ENCODE data around the gene PLK2. TPM values are rescaled to one million over a fixed set of nuclear protein-coding genes. Genes with fewer than 3 reads are reported as not detected.

The PLK2 gene
- total RNA-seq, 1 donor from 2014 or later = 613 TPM

DNA sequence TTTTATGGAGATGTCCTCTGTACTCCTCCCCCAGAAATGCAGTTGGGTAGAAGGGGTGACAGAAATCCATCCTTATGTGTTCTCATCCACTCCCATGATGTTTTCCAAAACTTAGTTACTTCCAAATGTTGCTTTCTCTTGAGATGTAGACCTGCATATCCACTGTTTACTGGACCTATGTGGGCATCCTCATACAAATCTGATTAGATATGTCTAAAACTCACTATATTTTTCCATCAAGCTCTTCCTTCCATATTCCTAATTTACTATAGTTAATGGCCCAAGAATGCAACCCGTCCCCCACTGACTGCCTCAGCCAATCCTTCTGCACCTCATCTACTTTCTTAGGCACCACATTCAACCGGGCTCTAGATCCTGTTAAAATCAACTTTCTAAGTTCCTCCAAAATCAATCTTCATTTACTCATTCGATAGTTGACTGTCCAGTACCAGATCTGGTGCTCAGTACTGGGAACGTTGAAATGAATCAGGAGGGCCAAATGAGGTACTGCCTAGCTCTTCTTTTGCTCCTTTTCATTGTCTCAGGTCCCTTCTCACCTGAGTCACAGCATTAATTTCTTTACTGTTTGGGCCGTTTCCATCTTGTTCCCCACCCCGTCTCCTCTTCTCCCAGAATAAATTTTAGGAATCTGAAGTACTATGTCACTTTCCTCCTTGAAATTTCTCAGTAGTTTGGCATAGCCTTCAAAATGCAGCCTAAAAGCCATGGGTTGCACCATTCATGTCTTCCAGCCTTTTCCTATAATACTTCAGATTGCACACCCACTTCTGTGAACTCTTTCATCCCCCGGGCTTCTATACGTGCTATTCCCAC is 7.9 kb downstream of the PLK2 start:
- no peak for DNase-seq (ENCODE audit: low read depth)
- TF ChIP-seq, protein P1, sequence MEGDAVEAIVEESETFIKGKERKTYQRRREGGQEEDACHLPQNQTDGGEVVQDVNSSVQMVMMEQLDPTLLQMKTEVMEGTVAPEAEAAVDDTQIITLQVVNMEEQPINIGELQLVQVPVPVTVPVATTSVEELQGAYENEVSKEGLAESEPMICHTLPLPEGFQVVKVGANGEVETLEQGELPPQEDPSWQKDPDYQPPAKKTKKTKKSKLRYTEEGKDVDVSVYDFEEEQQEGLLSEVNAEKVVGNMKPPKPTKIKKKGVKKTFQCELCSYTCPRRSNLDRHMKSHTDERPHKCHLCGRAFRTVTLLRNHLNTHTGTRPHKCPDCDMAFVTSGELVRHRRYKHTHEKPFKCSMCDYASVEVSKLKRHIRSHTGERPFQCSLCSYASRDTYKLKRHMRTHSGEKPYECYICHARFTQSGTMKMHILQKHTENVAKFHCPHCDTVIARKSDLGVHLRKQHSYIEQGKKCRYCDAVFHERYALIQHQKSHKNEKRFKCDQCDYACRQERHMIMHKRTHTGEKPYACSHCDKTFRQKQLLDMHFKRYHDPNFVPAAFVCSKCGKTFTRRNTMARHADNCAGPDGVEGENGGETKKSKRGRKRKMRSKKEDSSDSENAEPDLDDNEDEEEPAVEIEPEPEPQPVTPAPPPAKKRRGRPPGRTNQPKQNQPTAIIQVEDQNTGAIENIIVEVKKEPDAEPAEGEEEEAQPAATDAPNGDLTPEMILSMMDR (conservative IDR thresholded peaks at IDR 0.05; ENCODE audit: low read depth, low read length) = no peak
- no peak overlapping the region for H3K4me3 ChIP-seq (ENCODE audit: low read depth, low read length)

GRCh38 chr5:58450811-58451629 is 8.9 kb downstream of the PLK2 start:
- TF ChIP-seq, protein P1 (conservative IDR thresholded peaks at IDR 0.05; ENCODE audit: low read depth, low read length) = no peak
- no peak for DNase-seq (ENCODE audit: low read depth)
- H3K4me3 ChIP-seq (ENCODE audit: low read depth, low read length) = no peak overlapping the region

DNA sequence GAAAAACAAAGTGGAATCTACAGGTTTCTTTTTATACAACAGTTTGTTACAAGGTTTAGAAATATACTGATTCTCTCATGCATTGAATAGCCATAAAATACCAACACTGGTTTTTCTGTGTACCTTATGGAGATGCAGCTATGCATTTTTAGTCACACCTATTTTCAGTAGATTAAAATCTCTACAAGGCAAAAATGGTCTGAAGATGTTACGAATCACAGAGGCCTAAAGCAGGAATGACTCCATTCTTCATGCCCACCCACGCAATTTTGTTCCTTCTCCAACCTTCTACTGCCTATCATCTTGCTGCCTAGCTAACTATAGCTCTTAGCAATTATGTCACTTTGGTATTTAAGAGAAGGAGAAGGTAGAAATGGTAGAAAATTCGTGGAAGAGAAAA is 9.9 kb downstream of the PLK2 start:
- no peak for DNase-seq (ENCODE audit: low read depth)
- TF ChIP-seq, protein P1 (conservative IDR thresholded peaks at IDR 0.05; ENCODE audit: low read depth, low read length) = no peak
- H3K4me3 ChIP-seq (ENCODE audit: low read depth, low read length) = no peak overlapping the region

- TF ChIP-seq, protein P1 (conservative IDR thresholded peaks at IDR 0.05; ENCODE audit: low read depth, low read length) = no peak
- H3K4me3 ChIP-seq (ENCODE audit: low read depth, low read length) = no peak overlapping the region
- DNase-seq (ENCODE audit: low read depth) = no peak
These were observed 12.7 kb downstream of the PLK2 start for GRCh38 chr5:58447226-58447625.

DNA sequence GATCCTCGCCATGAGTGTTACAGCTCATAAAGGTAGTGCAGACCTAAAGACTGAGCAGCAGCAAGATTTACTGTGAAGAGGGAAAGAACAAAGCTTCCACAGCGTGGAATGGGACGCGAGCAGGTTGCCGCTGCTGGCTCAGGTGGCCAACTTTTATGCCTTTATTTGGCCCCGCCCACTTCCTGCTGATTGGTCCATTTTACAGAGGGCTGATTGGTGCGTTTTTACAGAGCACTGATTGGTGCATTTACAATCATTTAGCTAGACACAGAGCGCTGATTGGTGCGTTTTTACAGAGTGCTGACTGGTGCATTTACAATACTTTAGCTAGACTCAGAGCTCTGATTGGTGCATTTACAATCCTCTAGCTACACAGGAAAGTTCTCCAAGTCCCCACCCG is 13.9 kb downstream of the PLK2 start:
- no peak for DNase-seq (ENCODE audit: low read depth)
- H3K4me3 ChIP-seq (ENCODE audit: low read depth, low read length) = no peak overlapping the region
- TF ChIP-seq, protein P1 (conservative IDR thresholded peaks at IDR 0.05; ENCODE audit: low read depth, low read length) = no peak

DNA sequence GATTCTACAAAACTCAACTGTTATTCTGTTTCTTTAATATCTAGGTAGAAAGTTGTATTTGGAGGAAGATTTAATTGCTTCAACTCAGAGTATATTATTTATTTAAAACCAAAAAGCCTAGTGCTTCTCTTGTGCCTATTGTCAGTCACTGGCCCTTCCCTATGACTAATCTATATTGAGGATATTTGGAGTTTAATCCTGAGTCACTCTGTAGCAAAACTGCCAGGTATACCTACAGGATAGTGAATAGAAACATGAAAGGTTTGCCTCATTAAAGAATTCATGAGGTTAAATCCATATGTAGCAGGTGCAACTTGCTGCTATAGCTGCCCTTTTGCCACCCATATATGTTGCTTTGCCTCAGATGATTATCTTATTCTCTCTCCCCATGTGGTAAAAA is 15.1 kb downstream of the PLK2 start:
- H3K4me3 ChIP-seq (ENCODE audit: low read depth, low read length) = no peak overlapping the region
- TF ChIP-seq, protein P1 (conservative IDR thresholded peaks at IDR 0.05; ENCODE audit: low read depth, low read length) = no peak

More for the DNA sequence above, 15.1 kb downstream of the PLK2 start:
- DNase-seq (ENCODE audit: low read depth) = no peak
